ENCODE data around the gene PLXNA2.

Gene PLXNA2

DNA sequence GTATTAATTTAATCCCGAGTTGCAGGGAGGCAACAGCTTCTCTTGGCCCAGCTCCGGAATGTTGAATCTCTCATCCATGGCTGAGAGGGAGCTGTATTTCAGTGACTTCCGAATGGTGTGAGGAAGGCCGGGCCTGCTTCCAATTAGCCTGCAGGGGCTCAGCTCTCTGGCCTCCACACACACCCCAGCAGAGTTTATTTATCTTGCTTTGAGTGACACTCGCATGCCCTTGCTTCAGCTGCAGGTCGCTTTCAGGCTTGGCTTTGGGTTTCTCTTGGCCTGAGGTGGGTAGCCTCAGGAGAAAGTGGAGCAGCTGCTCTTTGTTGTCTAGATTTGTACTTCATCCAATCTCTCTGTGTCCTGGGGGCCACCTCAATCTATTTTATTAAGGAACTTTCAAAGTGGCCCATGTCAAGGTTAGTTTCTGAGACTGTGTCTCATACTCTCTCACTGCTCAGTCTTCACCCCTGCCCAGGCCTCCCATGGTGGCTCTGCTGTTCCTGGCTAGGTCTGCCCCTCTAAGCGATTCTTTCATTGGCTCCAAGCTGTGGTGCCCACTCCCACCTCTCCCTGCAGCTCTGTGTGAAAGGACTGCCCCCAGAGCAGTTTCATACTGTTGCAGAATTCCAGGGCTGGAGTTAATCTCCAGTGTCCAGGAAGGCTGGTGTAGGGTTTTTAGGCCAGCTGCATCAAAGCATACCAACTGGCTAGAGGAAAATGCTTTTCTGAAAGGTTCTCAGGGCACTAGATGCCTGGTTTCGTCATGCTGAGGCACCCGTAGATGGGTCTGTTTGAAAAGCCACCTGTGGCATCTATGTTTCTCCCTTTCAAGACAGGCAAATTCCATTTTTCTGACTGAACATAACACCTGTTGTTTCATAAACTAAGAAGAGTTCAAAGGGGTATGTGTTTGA is 153.5 kb downstream of the PLXNA2 start:
- Mint-ChIP-seq H3K9me3 (no peaks in the 10 kb centered on the region), H3K36me3 (ENCODE audit: low read depth) (no peaks in the 10 kb centered on the region), H3K4me3 (no peak overlapping the region), H3K27ac (no peak overlapping the region), H3K27me3 (no peaks in the 10 kb centered on the region), H3K4me1 (ENCODE audit: low read depth) (peaks cover 26% of the 10 kb centered on the region)
- no peak for DNase-seq

DNA sequence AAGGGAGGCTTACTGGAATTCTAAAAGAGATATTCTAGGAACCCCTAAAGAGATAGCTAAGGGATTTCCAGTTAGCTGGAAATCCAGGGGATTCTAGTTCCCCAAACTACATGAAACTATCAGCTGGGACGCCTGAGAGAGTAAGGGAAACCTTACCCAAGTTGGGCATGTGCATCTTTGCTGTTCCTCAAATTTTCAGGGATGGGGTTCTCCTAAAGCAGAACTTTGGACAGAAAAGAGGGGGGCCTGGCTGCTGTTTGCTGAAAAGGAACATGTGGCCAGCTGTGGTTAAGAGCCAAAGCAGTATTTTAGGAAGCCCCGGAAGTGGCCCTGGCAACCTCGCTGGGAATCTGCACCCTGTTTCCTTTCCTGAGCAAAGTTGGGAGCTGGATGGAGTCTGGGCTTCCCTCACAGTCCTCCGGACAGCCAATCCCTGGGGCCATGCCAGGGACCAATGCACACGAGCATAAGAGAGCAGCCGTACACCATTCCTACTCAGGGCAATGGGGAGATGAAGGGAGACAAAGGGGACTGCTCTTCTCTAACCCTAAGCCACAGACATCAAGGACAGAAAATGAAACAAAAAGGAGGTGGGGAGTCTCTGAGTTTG is 154.3 kb downstream of the PLXNA2 start:
- Mint-ChIP-seq H3K4me3 (no peak overlapping the region), H3K27ac (no peak overlapping the region), H3K4me1 (ENCODE audit: low read depth) (peaks cover 27% of the 10 kb centered on the region), H3K27me3 (no peaks in the 10 kb centered on the region), H3K36me3 (ENCODE audit: low read depth) (no peaks in the 10 kb centered on the region), H3K9me3 (no peaks in the 10 kb centered on the region)
- no peak for DNase-seq

DNA sequence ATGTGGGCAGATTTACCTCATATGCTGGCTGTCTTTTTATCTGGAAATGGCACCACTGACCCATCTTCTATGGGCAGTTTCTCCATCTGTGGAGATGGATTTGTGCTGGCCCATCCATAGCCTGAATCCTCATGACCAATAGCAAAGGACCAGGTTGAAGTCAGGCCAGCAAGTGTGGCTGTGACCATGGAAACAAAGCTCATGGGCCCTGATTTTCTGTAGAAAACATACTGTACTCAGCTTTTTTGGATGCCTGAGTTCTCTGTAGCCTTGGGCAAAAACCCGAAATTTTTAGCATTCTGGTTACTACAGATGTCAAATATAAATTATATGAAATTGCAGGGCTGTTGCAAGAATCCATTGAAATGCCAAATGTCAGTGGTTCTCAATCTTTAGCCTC is 155.0 kb downstream of the PLXNA2 start:
- no peak for DNase-seq
- Mint-ChIP-seq H3K4me1 (ENCODE audit: low read depth) (peaks cover 27% of the 10 kb centered on the region), H3K27me3 (no peaks in the 10 kb centered on the region), H3K4me3 (no peak overlapping the region), H3K9me3 (no peaks in the 10 kb centered on the region), H3K27ac (no peak overlapping the region), H3K36me3 (ENCODE audit: low read depth) (no peaks in the 10 kb centered on the region)

DNA sequence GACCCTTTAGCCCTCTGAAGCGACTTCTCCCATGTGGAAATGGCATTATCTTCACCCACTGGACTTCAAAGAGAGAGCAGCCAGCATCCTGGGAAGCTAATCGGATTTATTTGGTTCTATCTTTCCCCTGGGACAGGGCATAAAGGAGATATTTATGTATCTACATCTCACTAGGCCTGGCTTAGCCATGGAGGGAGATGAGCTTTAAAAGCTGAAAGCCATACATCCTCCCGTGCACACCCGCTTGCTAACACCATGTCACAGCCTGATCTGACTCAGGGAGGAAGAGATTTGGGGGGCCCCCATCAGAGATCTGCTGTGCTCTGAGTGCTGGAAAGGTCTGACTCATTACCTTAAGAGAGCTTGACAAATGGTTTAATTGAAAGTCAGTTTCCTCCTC is 155.9 kb downstream of the PLXNA2 start:
- Mint-ChIP-seq H3K4me3 (no peak overlapping the region), H3K27ac (no peak overlapping the region), H3K36me3 (ENCODE audit: low read depth) (no peaks in the 10 kb centered on the region), H3K4me1 (ENCODE audit: low read depth) (peaks cover 27% of the 10 kb centered on the region), H3K27me3 (no peaks in the 10 kb centered on the region), H3K9me3 (no peaks in the 10 kb centered on the region)
- no peak for DNase-seq

DNA sequence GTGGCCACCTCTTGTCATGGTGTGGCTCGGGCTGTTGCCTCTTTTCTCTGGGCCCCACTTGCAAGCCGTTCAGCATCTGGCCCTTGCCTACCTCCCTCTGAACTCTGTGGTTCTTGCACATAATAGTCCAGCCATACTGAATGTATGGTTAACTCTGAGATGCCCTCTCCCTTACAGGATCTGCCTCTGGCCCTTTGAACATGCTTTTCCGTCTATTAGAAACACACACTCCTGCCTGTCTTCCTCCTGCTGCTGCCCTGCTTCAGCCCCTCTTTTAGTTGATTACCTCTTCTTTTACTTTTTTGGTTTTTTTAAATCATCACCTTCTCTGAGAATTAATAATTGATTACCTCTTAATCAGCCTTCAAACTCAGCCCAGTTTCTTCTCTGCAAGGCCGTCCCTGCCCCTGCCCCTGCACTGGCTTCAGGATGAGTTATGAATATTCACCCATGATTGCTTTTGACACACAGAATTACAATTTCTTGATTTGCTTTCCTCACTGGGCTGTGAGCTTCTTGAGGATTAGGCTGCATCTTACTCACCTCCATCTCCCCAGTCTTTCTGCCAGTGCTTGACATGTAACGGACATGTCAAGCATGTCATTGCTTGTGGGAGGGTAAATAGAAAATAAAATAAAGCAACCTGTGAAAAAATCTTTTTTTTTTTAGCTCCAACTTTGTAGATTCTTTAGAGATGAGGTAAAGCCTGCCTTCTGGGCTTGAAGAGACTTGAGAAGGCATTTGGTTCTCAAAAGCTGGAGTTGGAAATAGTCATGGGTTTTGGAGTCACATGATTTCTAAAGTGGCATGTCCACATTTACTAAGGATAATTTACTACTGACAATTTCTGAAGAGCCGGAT is 158.3 kb downstream of the PLXNA2 start:
- H3K4me3 Mint-ChIP-seq, result peak overlapping the region; percentile 67
- H3K27me3 Mint-ChIP-seq, result no peaks in the 10 kb centered on the region
- DNase-seq, result no peak
- H3K27ac Mint-ChIP-seq, result peak overlapping the region; percentile 84
- no peaks in the 10 kb centered on the region for H3K9me3 Mint-ChIP-seq
- H3K4me1 Mint-ChIP-seq (ENCODE audit: low read depth), result peaks cover 27% of the 10 kb centered on the region
- no peaks in the 10 kb centered on the region for H3K36me3 Mint-ChIP-seq (ENCODE audit: low read depth)

DNA sequence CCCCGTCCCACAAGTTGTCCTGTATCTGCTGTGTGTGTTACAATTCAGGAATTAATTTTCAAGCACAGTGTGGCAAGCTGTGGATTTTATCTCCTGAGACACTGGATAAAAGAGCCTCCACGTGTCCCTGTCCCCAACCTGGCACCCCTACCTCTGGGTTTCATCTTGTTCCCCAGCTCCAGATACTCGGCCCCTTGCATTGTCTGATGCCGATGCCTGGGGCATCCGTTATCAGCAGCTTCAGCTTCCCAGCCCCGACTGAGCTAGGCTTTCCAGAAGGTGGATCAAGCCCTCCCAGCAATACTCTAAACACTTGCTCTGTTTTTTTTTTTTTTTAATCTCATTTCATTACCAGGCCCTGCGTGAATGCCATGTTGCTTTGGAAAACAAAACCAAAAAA is 159.4 kb downstream of the PLXNA2 start:
- no peak overlapping the region for H3K27ac Mint-ChIP-seq
- peaks cover 27% of the 10 kb centered on the region for H3K4me1 Mint-ChIP-seq (ENCODE audit: low read depth)
- no peaks in the 10 kb centered on the region for H3K9me3 Mint-ChIP-seq
- H3K27me3 Mint-ChIP-seq, result no peaks in the 10 kb centered on the region
- H3K36me3 Mint-ChIP-seq (ENCODE audit: low read depth), result no peaks in the 10 kb centered on the region
- no peak for DNase-seq
- no peak overlapping the region for H3K4me3 Mint-ChIP-seq

DNA sequence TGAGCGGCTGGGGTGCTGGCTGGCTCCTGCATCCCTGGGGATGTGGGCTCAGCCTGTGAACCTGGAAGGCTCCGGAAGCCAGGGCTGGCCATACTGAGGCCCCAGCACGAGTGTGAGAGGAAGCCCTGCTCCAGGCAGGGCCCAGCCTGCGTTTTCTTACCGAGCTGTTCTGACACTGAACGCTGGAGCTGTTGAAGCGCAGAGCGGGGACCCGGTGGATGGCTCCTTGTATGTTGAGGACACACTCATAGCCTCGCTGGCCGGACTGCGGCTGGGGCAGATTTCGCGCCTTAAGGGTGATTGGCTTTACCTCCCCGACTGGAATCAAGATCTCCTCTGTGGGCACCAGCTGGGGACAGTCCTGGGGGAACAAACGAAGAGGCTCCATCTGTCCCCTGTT is 160.0 kb downstream of the PLXNA2 start:
- Mint-ChIP-seq H3K9me3 (no peaks in the 10 kb centered on the region), H3K27ac (no peak overlapping the region), H3K36me3 (ENCODE audit: low read depth) (no peaks in the 10 kb centered on the region), H3K4me3 (no peak overlapping the region), H3K27me3 (no peaks in the 10 kb centered on the region), H3K4me1 (ENCODE audit: low read depth) (peaks cover 27% of the 10 kb centered on the region)
- DNase-seq, result no peak

DNA sequence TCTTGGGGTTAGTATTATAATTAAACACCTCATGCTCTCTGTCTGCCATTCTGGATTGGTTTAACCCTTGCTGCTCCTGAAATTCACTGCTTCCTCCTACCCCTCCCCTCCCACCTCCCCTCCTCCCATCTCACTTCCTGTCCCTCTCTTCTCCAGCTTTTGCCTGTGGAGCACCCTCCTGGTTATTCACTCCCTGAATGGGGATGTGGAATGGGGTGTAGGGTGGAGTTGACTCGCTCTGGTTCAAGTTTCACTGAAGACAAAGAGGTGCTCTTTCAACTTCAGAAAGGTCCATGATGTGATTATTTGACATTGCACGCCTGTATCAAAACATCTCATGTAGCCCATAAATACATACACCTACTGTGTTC is 160.5 kb downstream of the PLXNA2 start:
- no peak for DNase-seq
- Mint-ChIP-seq H3K36me3 (ENCODE audit: low read depth) (no peaks in the 10 kb centered on the region), H3K27ac (no peak overlapping the region), H3K4me3 (no peak overlapping the region), H3K27me3 (no peaks in the 10 kb centered on the region), H3K9me3 (no peaks in the 10 kb centered on the region), H3K4me1 (ENCODE audit: low read depth) (peaks cover 27% of the 10 kb centered on the region)

DNA sequence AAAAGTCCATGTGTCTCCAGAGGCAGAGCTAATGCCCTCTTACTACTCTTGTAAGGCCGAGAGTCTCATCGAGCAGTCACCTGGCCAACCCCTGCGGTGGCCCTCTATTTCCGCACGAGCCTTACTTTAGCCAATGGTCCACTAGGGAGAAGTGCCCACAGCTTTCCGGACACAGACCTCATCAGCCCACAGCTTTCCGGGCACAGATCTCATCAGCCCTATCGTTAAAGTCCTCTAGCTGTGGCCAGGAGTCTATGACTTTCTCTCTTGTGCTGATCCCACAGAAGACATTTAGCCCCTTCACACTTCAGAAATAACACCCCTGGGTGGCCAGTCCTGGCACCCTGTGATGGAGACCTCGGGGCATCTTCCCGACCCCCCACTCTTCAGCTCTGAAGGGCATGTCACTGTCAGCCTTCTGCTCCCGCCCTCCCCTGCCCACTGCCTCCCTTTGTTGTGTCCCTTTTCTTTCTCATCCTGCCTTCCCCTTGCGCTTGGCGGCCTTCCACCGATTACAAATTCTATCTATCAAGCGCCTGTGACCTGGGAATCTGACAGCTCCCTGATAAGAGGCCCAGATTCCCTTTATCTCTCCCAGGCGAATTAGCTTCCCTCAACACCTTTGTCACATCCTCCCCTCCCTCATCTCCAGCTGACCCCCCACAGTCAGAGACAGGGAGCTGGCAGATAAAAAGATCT is 161.0 kb downstream of the PLXNA2 start:
- DNase-seq, result no peak
- Mint-ChIP-seq H3K9me3 (no peaks in the 10 kb centered on the region), H3K4me1 (ENCODE audit: low read depth) (peaks cover 22% of the 10 kb centered on the region), H3K27me3 (no peaks in the 10 kb centered on the region), H3K36me3 (ENCODE audit: low read depth) (no peaks in the 10 kb centered on the region), H3K4me3 (no peak overlapping the region), H3K27ac (no peak overlapping the region)

DNA sequence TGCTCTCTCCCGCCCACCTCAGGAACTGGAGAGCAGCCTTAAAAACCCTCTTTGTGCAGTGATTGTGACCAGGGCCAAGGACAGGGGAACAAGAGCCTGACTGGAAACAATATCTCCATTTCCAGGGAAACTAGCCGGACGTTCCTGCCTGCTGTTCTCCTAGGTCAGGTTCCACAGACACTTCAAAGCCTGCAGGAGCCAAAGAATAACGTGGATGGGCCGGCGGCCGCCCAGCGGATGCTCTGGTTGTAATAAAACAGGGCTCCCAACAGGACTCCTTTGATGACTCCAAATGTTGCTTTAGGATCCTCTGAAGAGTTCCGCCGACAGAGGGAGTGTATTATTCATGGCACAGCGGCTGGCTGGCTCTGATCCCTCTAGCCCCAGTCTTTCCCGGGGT is 162.2 kb downstream of the PLXNA2 start:
- no peak overlapping the region for H3K27ac Mint-ChIP-seq

DNA sequence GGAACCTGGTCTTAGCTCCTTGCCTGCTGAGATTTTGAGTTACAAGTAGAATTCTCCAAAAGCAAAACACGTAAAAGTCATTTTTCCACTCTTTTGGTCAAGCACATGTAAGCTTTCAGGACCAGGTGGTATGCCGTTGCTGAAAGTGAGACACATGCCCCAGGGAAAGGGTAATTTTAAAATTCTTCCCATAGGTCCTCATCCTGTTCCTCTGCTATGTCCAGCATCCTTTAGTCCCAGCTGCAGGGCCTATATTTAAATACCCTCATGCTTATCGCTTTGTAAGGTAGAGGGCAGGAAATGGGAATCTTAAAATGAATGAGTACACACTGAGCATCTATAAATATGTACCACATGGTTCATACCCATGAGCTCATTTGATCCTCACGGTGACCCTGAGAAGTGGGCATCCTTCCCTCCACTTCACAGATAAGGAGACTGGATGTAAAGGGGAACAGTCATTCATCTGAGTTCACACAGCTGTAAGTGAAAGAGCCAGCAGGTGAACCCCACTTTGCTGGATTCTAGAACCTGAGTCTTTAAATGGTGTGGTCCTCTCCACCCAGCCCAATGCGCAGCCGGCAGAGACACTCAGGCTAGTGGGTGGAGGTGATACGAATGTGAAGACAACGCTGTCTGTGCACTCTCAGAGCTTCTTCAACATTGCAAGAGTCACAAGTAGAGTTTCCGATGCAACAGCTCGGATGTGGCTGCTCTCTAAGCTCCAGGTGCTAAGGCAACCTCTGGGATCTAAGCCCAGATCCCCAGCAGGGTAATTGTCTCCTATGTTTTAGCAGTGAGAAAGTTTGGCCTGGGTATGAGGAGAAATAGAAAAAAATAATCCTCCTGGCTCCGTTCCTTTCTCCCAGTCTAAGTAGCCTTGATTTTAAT is 163.5 kb downstream of the PLXNA2 start:
- Mint-ChIP-seq H3K27ac (no peak overlapping the region), H3K27me3 (no peaks in the 10 kb centered on the region), H3K4me1 (ENCODE audit: low read depth) (peaks cover under 1% of the 10 kb centered on the region), H3K9me3 (no peaks in the 10 kb centered on the region), H3K4me3 (no peak overlapping the region), H3K36me3 (ENCODE audit: low read depth) (no peaks in the 10 kb centered on the region)
- DNase-seq, result no peak

More for the DNA sequence above, 162.2 kb downstream of the PLXNA2 start:
- Mint-ChIP-seq H3K36me3 (ENCODE audit: low read depth) (no peaks in the 10 kb centered on the region), H3K27me3 (no peaks in the 10 kb centered on the region), H3K4me1 (ENCODE audit: low read depth) (peaks cover 14% of the 10 kb centered on the region), H3K4me3 (no peak overlapping the region), H3K9me3 (no peaks in the 10 kb centered on the region)
- no peak for DNase-seq

DNA sequence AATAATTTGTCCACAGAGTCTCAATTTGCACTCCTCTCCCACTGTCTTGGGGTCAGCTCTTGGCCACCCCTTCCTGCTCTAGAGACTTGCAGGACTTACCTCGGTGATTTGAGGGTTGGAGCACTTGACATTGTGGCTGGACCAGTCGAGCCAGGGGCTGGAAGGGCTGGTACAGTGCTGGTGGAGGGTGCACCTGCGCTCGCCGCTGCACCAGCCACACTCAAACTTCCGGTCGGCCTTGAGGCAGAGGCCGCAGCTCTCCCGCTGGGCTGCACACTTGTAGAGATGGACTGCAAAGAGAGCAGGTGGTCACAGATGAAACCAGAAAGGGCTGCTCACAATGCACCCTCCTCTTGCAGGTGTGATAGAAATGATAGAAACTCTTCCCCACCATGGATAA is 165.0 kb downstream of the PLXNA2 start:
- Mint-ChIP-seq H3K4me3 (no peak overlapping the region), H3K4me1 (ENCODE audit: low read depth) (no peaks in the 10 kb centered on the region), H3K27ac (no peak overlapping the region), H3K27me3 (no peaks in the 10 kb centered on the region), H3K36me3 (ENCODE audit: low read depth) (no peaks in the 10 kb centered on the region), H3K9me3 (no peaks in the 10 kb centered on the region)
- DNase-seq, result no peak

DNA sequence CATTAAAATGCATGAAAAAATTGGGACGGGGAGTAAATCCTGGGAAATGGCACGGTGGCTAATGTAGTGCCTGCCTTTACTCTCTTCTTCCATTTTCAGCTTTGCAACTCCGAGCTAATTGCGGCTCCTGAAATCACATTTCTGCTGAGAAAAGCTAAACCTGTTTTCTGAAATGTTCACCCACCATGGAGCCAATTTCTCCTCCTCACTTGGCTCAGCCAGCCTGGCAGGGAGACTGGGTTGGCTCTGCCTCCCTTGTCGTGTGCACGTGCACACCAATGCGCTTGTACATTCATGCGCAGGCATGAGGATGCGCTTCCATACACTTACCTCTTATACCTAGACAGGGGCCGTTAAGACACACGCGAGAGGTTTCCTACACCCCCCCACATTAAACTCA is 165.4 kb downstream of the PLXNA2 start:
- Mint-ChIP-seq H3K4me3 (no peak overlapping the region), H3K9me3 (no peaks in the 10 kb centered on the region), H3K27me3 (no peaks in the 10 kb centered on the region), H3K36me3 (ENCODE audit: low read depth) (no peaks in the 10 kb centered on the region), H3K4me1 (ENCODE audit: low read depth) (no peaks in the 10 kb centered on the region), H3K27ac (no peak overlapping the region)
- no peak for DNase-seq

Measured in activated T-cell treated with anti-CD3 and anti-CD28 coated beads, Interleukin-2, amount 50 U/mL, for 24 hours (primary cell).